ENCODE data around the gene BORCS6. TPM values are rescaled to one million over a fixed set of nuclear protein-coding genes. Genes with fewer than 3 reads are reported as not detected.

Gene BORCS6
- total and polyA plus RNA-seq, 2 of the 13 experiments (the other 11 are each of a cell fraction or from before 2014, with no cell fraction given) = 2.0 to 5.1 TPM

DNA sequence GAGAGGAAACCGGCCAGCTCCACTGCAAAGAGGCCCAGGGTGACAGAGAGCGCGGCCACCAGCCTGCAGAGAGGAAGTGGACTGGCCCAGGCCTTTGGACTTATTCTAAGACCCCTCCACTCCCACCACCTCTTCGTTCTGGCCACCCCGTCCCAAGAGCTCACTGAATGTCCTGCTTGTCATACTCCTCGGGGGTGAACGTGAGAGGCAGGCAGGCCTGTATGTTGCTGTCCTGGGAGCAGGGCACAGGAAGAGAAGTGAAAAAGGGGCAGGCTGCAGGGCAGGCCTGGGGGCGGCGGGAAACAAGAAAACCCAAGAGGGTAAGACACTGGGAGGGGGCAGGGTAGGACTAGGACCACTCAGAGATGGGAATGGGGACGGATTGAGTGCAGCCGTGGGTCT, 14.2 kb downstream of the BORCS6 start (continued):
- no peak for TF ChIP-seq KDM5A (IDR thresholded peaks at IDR 0.05; ENCODE audit: borderline replicate concordance, low read length)

DNA sequence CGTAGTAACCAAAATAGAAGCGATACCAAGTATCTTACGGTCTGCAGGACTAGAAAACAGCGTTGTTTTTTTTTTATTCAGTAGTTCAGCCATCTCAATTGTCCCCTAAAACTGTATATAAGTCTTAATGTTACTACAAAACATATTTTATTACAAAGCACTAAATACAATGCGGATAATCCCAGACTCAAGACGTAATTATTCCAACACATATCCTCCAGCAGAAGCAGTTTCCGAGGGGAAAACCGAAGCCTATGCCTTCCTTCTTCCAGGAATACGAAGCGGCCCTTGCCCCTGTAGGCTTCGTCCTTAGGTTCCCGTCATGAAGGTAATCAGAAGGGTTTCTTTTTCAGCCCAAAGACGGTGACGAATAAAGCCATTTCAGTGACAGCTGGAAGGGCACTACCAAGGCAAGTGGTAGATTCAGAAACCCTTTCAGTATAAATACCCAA, 16.1 kb downstream of the BORCS6 start:
- ATAC-seq = no peak
- under 1% methylated on average over 14 of the region's 14 CpGs for WGBS (ENCODE audit: low lambda C conversion rate)
- H4K20me1 ChIP-seq (ENCODE audit: insufficient read depth, low read length) = no peaks in the 10 kb centered on the region
- H3K4me1 ChIP-seq (ENCODE audit: insufficient read depth, low read length) = peaks cover 46% of the 10 kb centered on the region
- intact Hi-C loops (cut with micrococcal nuclease; ENCODE audit: unreplicated experiment) (loop anchor here (1.0 to 2.0 kb wide), 2 partner anchors 35 to 36 kb away; partner anchors contain the start of gene AURKB), in situ Hi-C loops (cut with HindIII; ENCODE audit: extremely low pct_ligation_motif_present, low pct_unique_long_range_greater_than_20kb) (no loop called here)
- H3K4me2 ChIP-seq (ENCODE audit: low read depth, low read length) = peak overlapping the region; percentile 95
- no peaks in the 10 kb centered on the region for H3K79me2 ChIP-seq (ENCODE audit: insufficient read depth, low read length)
- POLR2A ChIA-PET = interaction anchor here (0.8 to 4.5 kb wide), 36 partner anchors 9 to 989 kb away, joined by 3 to 160 read pairs (median 6); partner anchors contain the start of genes ALOXE3, ATP1B2, AURKB and BORCS6
- H3K27me3 ChIP-seq (ENCODE audit: control insufficient read depth in 1 of 2, insufficient read depth in 2 of 2, low read length in 2 of 2) = no peaks in the 10 kb centered on the region; a peak in 1 of 5 replicates
- BruUV-seq (replicated peaks) = no TSS peak
- H2AFZ ChIP-seq (ENCODE audit: low read length) = peak overlapping the region; percentile 96
- H3K9me3 ChIP-seq (ENCODE audit: low read length) = no peaks in the 10 kb centered on the region
- no peak for FAIRE-seq
- peak overlapping the region; percentile 93 for H3K9ac ChIP-seq (ENCODE audit: insufficient read depth, low read depth, low read length)
- no peaks in the 10 kb centered on the region for H3K36me3 ChIP-seq (replicated peaks in 1 of 2; ENCODE audit: control insufficient read depth in 1 of 2, insufficient read depth in 2 of 2, low read length in 2 of 2)
- TF ChIP-seq, protein P1, sequence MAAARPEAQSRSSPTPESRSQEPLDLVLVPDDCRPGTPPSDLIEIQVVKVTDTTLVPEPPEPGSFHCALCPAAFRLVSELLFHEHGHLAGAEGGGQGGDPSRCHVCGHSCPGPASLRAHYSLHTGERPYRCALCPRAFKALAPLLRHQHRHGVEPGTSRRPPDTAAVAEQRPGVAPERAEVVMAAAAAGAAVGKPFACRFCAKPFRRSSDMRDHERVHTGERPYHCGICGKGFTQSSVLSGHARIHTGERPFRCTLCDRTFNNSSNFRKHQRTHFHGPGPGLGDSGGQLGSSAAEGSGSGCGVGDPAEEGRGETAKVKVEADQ (CRISPR knock-in tag; IDR thresholded peaks at IDR 0.05; ENCODE audit: borderline replicate concordance) = no peak
- peak; percentile 67; the same call in 1 of the 2 replicates for TF ChIP-seq ELF4 (CRISPR knock-in tag; IDR thresholded peaks at IDR 0.05; ENCODE audit: borderline replicate concordance)
- TF ChIP-seq SMARCE1 (IDR thresholded peaks at IDR 0.05; ENCODE audit: borderline replicate concordance) = no peak
- 0 out of 2 replicates have a peak, but pooled peaks have one; percentile 14 for TF ChIP-seq ZSCAN31 (CRISPR knock-in tag; IDR thresholded peaks at IDR 0.05; ENCODE audit: low read depth)
- TF ChIP-seq ASH2L (IDR thresholded peaks at IDR 0.05; ENCODE audit: insufficient read length, low read depth, low read length) = peak; percentile 38
- no peak for TF ChIP-seq PHF8 (CRISPR knock-in tag; IDR thresholded peaks at IDR 0.05)
- no peak for TF ChIP-seq ZNF557 (CRISPR knock-in tag; IDR thresholded peaks at IDR 0.05)
- TF ChIP-seq, protein P2, sequence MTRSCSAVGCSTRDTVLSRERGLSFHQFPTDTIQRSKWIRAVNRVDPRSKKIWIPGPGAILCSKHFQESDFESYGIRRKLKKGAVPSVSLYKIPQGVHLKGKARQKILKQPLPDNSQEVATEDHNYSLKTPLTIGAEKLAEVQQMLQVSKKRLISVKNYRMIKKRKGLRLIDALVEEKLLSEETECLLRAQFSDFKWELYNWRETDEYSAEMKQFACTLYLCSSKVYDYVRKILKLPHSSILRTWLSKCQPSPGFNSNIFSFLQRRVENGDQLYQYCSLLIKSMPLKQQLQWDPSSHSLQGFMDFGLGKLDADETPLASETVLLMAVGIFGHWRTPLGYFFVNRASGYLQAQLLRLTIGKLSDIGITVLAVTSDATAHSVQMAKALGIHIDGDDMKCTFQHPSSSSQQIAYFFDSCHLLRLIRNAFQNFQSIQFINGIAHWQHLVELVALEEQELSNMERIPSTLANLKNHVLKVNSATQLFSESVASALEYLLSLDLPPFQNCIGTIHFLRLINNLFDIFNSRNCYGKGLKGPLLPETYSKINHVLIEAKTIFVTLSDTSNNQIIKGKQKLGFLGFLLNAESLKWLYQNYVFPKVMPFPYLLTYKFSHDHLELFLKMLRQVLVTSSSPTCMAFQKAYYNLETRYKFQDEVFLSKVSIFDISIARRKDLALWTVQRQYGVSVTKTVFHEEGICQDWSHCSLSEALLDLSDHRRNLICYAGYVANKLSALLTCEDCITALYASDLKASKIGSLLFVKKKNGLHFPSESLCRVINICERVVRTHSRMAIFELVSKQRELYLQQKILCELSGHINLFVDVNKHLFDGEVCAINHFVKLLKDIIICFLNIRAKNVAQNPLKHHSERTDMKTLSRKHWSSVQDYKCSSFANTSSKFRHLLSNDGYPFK (CRISPR knock-in tag; IDR thresholded peaks at IDR 0.05; ENCODE audit: borderline replicate concordance) = no peak
- no peak for TF ChIP-seq CREB1 (IDR thresholded peaks at IDR 0.05)
- no peak for TF ChIP-seq CREB1 (CRISPR knock-in tag; IDR thresholded peaks at IDR 0.05)
- TF ChIP-seq KDM5A (IDR thresholded peaks at IDR 0.05; ENCODE audit: borderline replicate concordance, low read length) = 0 out of 2 replicates have a peak, but pooled peaks have one; percentile 43
- TF ChIP-seq SNAPC2 (CRISPR knock-in tag; IDR thresholded peaks at IDR 0.05) = peak; percentile 93; the same call in 1 of the 2 replicates
- no peak for TF ChIP-seq SAP130 (CRISPR knock-in tag; IDR thresholded peaks at IDR 0.05; ENCODE audit: low read depth)
- TF ChIP-seq GATA4 (IDR thresholded peaks at IDR 0.05; ENCODE audit: borderline replicate concordance, low read depth) = no peak
- 0 out of 2 replicates have a peak, but pooled peaks have one; percentile 64 for TF ChIP-seq SRF (IDR thresholded peaks at IDR 0.05; ENCODE audit: low read depth, low read length)
- TF ChIP-seq GZF1 (CRISPR knock-in tag; IDR thresholded peaks at IDR 0.05) = peak; percentile 100
- no peak for TF ChIP-seq ZNF672 (CRISPR knock-in tag; IDR thresholded peaks at IDR 0.05)
- peak overlapping the region; percentile 97 for H3K27ac ChIP-seq (ENCODE audit: extremely low read length, insufficient read depth, low read length)
- CTCF ChIA-PET (ENCODE audit: low intra/inter-chr PET ratio, low total read pairs) = no interaction called here
- H3K4me3 ChIP-seq (replicated peaks in 1 of 3; ENCODE audit: insufficient read depth in 1 of 3, low read depth in 2 of 3, low read length in 3 of 3) = peak overlapping the region; percentile 60 to 78 (median 73)
- no peak for DNase-seq (ENCODE audit: low spot score)

Data from HepG2 (cell line).